Hindlimb muscle (tissue), 1 donor: ENCODE results near the gene NEURL1. TPM values are rescaled to one million over a fixed set of nuclear protein-coding genes. Genes with fewer than 3 reads are reported as not detected.
"Not testable (repeated sequence)": the region's sequence is repeated elsewhere in the genome, so short reads cannot be mapped to it uniquely, and the experiment has no call there.

Experiments
- DNase-seq: peaks from one replicate; pipeline ENCODE4 v3.0.0-alpha.2; 2013
- polyA plus RNA-seq: library from polyadenylated mRNA; unstranded; fragments of 120-200 nt; gene quantifications from one replicate; pipeline ENCODE4 v1.2.1, GENCODE V29; 2013; ENCODE audit not compliant: insufficient read length

NEURL1 gene
- polyA plus RNA-seq, 1 donor = 40.7 TPM

GRCh38 chr10:103627111-103627892 is 133.8 kb downstream of the NEURL1 start:
- DNase-seq = no peak

GRCh38 chr10:103627893-103628292 is 134.4 kb downstream of the NEURL1 start:
- DNase-seq = no peak

- no peak for DNase-seq
Measured at GRCh38 chr10:103629581-103629980, 136.1 kb downstream of the NEURL1 start.

- DNase-seq = no peak
Measured at GRCh38 chr10:103630156-103630555, 136.7 kb downstream of the NEURL1 start.

- DNase-seq = no peak
Measured at GRCh38 chr10:103632247-103632642, 138.7 kb downstream of the NEURL1 start.

GRCh38 chr10:103632871-103633270 is 139.4 kb downstream of the NEURL1 start:
- not testable (repeated sequence) for DNase-seq

- DNase-seq = no peak
Measured at GRCh38 chr10:103633846-103634245, 140.3 kb downstream of the NEURL1 start.

- no peak for DNase-seq
Measured at GRCh38 chr10:103635580-103635979, 142.1 kb downstream of the NEURL1 start.

GRCh38 chr10:103636492-103636891 is 143.0 kb downstream of the NEURL1 start:
- no peak for DNase-seq

- no peak for DNase-seq
Measured at GRCh38 chr10:103637011-103637410, 143.5 kb downstream of the NEURL1 start.

- DNase-seq = peak; percentile 66
Measured at GRCh38 chr10:103637927-103638557, 144.5 kb downstream of the NEURL1 start.

GRCh38 chr10:103638948-103639347 is 145.4 kb downstream of the NEURL1 start:
- no peak for DNase-seq

GRCh38 chr10:103640436-103641181 is 147.1 kb downstream of the NEURL1 start:
- DNase-seq = no peak

GRCh38 chr10:103641326-103641725 is 147.8 kb downstream of the NEURL1 start:
- no peak for DNase-seq

Other genes with a start within 250 kb of the NEURL1 start
- not detected for gene RPEL1, start 247.8 kb upstream of the NEURL1 start, polyA plus RNA-seq
- 0.22 TPM for gene INA, start 216.6 kb upstream of the NEURL1 start, polyA plus RNA-seq
- gene PCGF6, start 142.6 kb upstream of the NEURL1 start, polyA plus RNA-seq = 7.8 TPM
- gene TAF5, start 125.7 kb upstream of the NEURL1 start, polyA plus RNA-seq = 3.9 TPM
- 211 TPM for gene ATP5MK, start 97.2 kb upstream of the NEURL1 start, polyA plus RNA-seq
- 31.0 TPM for gene PDCD11, start 97.1 kb upstream of the NEURL1 start, polyA plus RNA-seq
- gene CALHM2, start 41.3 kb upstream of the NEURL1 start, polyA plus RNA-seq = 16.9 TPM
- 0.06 TPM for gene CALHM1, start 34.8 kb upstream of the NEURL1 start, polyA plus RNA-seq
- gene CALHM3, start 14.5 kb upstream of the NEURL1 start, polyA plus RNA-seq = not detected